ENCODE results near the gene TFRC.

- TF ChIP-seq GATA2 (IDR thresholded peaks at IDR 0.05; ENCODE audit: low read depth, low read length) (no peak), GATA3 (IDR thresholded peaks at IDR 0.05; ENCODE audit: low read depth, low read length) (no peak)
Measured at GRCh38 chr3:196055683-196056270, 26.1 kb downstream of the TFRC start.
